ENCODE results near the gene MLLT1. TPM values are rescaled to one million over a fixed set of nuclear protein-coding genes. Genes with fewer than 3 reads are reported as not detected.

MLLT1 gene
- total and polyA plus RNA-seq, 10 of the 15 experiments (the other 5 are each of a cell fraction or from before 2014, with no cell fraction given): 0.16 to 61.1 (median 8.5) TPM

DNA sequence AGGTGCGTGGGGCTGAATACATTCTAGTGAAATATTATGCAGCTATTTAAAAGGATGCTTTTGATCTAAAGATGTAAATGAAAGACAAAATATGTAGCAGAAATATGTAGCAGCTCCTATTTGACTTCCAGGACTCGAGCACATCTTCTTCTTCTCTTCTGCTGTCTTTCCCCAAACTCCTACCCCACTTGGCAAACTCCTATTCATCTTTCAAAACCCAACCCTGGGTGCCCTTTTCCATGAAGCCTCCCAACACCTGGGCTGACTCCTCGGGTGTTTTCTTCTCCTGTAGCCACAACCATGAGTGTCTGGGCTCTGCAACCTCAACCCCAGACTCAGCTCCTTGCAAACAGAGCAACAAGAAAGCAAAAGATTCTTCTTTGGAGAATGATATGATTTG is 42.5 kb upstream of the MLLT1 start (continued):
- TF ChIP-seq, protein P1, sequence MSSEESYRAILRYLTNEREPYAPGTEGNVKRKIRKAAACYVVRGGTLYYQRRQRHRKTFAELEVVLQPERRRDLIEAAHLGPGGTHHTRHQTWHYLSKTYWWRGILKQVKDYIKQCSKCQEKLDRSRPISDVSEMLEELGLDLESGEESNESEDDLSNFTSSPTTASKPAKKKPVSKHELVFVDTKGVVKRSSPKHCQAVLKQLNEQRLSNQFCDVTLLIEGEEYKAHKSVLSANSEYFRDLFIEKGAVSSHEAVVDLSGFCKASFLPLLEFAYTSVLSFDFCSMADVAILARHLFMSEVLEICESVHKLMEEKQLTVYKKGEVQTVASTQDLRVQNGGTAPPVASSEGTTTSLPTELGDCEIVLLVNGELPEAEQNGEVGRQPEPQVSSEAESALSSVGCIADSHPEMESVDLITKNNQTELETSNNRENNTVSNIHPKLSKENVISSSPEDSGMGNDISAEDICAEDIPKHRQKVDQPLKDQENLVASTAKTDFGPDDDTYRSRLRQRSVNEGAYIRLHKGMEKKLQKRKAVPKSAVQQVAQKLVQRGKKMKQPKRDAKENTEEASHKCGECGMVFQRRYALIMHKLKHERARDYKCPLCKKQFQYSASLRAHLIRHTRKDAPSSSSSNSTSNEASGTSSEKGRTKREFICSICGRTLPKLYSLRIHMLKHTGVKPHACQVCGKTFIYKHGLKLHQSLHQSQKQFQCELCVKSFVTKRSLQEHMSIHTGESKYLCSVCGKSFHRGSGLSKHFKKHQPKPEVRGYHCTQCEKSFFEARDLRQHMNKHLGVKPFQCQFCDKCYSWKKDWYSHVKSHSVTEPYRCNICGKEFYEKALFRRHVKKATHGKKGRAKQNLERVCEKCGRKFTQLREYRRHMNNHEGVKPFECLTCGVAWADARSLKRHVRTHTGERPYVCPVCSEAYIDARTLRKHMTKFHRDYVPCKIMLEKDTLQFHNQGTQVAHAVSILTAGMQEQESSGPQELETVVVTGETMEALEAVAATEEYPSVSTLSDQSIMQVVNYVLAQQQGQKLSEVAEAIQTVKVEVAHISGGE (CRISPR knock-in tag; IDR thresholded peaks at IDR 0.05): no peak
- TF ChIP-seq, protein P2, sequence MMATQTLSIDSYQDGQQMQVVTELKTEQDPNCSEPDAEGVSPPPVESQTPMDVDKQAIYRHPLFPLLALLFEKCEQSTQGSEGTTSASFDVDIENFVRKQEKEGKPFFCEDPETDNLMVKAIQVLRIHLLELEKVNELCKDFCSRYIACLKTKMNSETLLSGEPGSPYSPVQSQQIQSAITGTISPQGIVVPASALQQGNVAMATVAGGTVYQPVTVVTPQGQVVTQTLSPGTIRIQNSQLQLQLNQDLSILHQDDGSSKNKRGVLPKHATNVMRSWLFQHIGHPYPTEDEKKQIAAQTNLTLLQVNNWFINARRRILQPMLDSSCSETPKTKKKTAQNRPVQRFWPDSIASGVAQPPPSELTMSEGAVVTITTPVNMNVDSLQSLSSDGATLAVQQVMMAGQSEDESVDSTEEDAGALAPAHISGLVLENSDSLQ (IDR thresholded peaks at IDR 0.05): no peak
- TF ChIP-seq RELA (IDR thresholded peaks at IDR 0.05; ENCODE audit: borderline replicate concordance, partially characterized antibody): no peak
- no peak for TF ChIP-seq STAT1 (conservative IDR thresholded peaks at IDR 0.05)
- TF ChIP-seq NRF1 (conservative IDR thresholded peaks at IDR 0.05; ENCODE audit: low read depth, low read length): no peak
- no peak for TF ChIP-seq POLR2A (IDR thresholded peaks at IDR 0.05; ENCODE audit: low read depth, low read length)
- no peak for TF ChIP-seq ATF2 (IDR thresholded peaks at IDR 0.05; ENCODE audit: low read length)
- no peak for TF ChIP-seq IKZF2 (IDR thresholded peaks at IDR 0.05)
